ENCODE measurements around the gene DNMT3B.

GRCh38 chr20:32832664-32833063 is 70.5 kb downstream of the DNMT3B start:
- TF ChIP-seq CTCF (IDR thresholded peaks at IDR 0.05): no peak
- no peak for TF ChIP-seq POLR2A (IDR thresholded peaks at IDR 0.05)

Data from thyroid gland (tissue), 4 donors.